AG08396 (cell line): Measurements from ENCODE around the gene NBEA.

Experiments used
- DNase-seq: peaks from one replicate; pipeline ENCODE4 v3.0.0; 2012; ENCODE audit warnings: low spot score, mixed read lengths

NBEA gene

DNA sequence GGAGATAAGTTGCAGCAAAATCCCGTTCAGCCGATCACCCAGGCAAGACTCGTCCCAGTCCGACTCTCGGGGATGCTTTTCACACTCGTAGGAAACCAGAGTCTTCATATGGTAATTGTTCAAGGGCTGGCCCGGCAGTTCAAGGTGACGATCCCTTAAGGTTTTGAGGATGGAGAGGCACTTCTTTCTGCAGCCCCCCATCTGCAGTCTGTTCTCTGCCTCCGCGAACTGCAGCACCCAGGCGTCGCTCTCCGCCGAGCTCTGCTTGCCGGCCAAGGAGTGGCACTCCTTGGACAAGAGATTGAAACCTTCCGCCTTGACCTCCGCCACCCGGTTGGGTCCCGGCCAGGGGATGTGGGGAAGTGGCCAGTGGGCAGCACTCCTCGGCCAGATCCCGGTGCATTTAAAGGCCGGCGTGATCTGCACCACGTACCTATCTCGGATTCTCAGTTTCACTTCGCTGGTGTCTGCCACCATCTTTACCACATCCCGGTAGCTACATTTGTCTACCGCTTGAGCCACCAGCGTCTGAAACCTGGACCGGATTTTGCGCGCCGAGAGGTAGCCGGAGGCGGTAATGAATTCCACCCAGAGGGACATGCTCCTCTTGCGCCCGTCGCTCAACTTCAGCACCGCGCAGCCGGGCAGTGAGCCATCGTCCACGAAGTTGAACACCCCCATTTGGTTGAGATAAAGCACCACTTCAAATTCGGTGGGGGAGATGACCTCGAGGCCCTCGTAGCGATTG lies 533.3 kb downstream of the NBEA start:
- peak; percentile 54 for DNase-seq

DNA sequence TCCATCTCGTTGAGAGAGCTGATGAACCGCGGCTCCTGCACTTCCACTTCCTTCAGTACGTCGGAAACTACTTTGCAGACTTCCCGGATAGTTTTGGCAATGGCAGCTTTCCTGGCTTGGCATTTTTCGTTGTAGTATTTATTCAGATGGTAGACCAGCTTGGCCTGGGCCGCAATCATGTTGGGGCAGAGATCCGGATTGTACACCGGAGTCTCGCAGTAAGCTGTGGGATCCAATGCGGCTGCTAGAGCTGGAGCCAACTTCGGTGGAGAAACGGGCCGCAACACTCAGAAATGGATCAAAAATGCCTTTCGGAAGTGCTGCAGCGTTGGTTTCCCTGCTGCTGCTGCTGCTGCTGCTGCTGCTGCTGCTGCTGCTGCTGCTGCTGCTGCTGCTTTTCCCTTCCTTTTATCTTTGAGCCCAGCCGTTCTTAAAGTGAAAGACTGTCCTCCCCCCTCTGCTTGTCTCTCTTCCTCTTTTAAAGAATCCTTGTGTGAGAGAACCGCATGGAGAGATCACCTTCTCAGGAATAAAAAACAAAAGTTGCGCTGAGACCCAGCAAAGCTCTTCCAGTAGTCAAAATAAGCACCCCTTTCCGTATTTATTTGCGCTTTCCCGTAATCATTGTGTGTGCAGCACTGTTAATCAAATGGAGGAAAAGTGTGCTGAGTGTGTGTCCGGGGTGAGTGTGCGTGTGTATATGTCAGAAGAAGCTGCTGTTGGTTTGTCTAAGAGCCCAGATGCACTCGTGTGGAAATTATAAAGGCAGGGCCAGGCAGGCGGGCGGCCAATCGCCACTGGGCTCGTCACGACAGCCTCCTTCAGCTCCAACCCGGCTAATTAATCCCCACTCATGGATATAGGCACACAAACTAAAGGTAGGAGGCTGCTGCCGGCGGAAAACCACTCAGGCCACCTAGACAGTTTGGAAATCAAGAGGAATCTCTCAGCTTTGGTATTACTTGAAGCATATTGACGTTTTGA lies 534.2 kb downstream of the NBEA start, which contains the start of gene MAB21L1:
MAB21L1 (minus strand) TSS at position 730 of the 984 bp plus-strand sequence; CDS start at position 179, 551 bp downstream.
- DNase-seq: peak; percentile 58

DNA sequence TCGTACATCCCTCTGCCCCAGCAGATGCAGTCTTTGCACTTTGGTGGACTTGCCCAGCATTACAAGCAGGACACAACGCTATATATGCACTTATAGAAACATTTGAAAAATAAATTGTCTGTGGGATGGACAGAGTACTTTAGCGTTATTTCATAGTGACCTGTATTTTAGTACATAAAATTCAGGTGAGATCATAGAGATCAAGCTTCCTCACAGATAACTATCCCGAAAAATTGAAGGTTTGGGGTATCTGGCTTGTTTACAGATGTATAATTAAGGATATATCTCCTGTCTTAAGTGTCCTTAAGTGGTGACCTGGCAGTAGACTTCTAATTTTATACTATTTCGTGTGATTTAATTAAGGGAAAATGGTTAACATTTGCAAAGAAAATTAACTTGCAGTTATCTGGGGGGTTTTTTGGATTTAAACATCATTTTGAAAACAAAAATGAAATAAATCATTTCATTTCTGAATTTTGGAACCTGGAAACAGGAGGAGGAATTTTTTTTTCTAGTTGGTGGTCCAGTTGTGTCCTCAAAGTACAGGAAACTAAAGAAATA lies 535.4 kb downstream of the NBEA start:
- DNase-seq: no peak

DNA sequence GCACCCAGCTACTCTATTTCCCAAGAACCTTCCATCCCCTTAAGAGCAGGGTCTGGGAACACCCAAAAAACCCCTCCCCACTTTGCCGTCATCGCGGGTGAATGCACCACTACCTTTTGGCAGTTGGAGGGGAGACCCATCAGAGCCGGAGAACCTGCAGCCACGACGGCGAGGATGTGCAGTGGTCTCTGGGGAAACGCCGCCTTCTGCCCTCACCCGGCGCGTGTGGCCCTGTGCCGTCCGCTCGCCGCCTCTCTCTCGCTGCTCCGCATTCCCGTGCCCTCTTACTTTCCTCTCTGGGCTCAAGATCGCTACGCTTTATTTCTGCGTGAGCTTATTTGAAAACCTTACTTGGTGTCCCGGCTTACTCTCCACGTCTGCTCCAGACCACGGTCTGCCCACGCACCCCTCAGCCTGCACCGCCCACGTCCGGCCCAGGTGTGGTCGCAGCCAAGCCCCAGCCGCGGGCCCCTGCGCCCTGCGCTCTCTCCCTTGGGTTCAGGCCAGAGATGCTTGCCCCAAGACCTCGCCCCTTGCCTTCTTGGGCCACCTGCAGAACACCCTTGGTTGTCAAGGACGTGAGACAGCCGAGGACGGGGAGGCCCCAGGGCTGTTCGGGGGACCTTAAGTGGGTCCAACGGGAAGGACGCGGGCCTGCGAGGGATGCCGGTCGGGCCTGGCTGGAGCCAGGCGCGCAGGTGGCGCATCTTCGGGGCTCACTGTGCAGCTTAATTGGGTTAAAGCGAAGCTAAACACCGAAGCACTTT lies 536.4 kb downstream of the NBEA start:
- no peak for DNase-seq

DNA sequence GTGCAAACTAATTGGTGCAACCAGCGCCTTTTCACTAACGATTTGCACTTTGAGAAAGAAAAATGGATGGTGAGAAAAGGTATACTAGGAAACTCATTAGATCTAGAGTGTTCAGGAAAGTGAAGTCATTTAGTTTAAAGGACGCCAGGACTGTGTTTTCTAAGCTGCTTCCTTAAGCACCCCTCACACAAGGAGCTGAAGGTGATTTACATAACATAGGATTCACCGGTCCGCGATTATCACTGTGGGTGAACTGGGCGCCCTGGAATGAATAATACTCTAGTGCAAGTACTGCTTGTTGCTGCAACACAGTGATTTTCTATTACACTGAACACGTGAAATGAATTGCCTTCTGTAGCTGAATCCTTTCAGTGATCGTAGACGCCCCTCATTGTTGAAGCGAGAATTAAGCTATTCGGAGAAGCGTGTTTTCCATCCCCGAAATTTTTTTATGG lies 537.0 kb downstream of the NBEA start:
- no peak for DNase-seq

DNA sequence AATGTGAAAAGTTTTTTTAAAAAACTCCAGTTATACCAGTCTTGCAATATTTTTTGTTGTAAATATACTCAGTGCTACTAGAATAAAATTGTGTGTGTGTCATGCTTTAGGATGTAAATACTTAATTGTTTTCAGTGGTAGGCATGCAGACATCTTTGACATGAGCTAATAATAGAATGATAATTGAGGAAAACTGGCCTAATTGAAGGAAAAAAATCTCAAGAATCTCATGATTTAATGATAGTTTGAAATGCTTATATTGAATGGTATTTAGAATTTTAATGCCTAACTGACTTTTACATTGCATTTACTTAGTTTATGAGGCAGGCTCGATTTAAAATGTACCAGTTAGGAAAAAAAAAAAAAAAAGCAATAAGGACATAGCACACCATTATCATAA lies 537.6 kb downstream of the NBEA start:
- DNase-seq: no peak

DNA sequence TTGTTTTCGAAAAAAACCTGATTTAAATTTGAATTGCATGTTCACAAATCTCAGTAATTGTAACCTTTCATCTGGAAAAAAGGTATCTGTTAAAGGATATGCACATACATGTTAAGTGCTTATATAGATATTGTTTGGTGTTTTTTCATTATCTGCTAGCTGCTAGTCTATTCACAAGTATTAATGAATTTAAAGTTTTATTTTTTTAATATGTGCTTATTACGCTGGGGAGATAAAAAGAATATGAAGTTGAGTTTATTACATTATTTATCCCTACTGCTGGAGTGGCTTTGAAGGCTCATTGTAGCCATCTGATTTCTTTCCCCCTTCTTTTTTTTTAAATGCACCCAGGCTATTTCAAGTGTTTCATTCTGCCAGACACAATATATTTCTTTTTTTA lies 538.3 kb downstream of the NBEA start:
- no peak for DNase-seq

DNA sequence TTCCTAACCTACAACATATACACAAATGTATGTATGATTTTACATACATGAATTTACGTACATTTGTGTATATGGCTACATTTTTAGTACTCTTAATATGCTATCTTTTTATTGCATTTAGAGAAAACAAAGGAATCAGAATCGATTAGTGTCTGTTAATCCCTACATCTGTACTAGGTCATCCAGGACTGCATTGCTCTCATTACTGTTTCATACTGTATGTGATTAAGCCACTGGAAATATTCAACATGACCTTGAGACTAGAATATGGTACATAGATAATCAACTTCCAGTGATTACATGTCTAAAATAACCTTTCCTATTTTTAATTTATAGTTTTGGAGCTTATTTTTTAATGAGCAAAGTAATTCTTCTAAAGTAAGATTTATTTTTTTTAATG lies 539.7 kb downstream of the NBEA start:
- DNase-seq: no peak

DNA sequence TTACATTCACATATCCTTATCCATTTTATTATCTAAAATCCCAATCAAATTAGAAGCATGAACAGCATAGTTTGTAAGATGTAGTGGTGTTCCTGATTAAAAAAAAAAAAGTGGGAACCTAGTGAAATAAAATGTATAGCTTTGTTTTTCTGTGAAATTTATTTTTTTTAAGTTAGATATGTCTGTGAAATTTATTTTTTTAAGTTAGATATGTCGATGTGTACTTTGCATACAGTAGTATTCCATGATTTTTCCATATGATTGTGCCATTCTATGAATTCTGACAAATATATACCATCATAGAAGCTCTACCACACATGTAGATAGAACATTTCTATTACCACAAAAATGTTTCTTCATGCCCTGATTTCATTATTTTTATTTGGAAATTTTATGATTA lies 540.5 kb downstream of the NBEA start:
- DNase-seq: no peak

DNA sequence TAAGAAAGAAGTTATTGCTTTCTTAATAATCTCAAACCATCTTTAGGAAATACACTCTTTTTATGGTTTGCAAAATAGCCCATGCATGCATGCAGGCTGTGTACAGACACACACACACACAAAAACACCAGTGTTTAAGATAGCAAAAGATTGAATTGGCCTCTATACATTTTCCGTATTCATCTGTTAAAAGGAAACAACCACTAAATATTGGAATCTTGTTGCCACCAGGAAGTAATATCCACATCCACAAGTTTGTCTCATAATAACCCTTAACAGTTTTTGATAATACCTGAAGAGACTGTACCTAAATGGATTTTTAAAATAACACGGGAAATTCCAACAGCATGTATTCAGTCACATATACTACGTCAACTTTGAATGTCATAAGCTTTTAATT lies 541.7 kb downstream of the NBEA start:
- no peak for DNase-seq

DNA sequence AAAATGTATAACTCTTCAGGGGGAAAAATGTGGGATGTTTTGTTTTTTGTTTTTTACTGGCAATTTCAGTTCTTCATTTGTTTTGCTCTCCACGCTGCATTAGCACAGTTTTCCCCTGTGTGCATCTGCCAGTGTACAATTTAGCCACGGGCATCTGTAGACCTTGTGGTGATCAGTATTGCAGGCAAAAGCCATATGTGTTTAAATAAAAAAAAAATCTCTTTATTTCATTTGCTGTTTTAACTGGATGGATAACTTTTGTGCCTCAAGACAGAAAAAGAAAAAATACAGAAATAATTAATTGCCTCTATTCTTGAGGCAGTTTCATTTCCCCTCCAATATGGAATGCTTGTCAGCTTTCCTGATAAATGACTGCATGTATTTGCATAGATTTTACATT lies 542.3 kb downstream of the NBEA start:
- DNase-seq: no peak

DNA sequence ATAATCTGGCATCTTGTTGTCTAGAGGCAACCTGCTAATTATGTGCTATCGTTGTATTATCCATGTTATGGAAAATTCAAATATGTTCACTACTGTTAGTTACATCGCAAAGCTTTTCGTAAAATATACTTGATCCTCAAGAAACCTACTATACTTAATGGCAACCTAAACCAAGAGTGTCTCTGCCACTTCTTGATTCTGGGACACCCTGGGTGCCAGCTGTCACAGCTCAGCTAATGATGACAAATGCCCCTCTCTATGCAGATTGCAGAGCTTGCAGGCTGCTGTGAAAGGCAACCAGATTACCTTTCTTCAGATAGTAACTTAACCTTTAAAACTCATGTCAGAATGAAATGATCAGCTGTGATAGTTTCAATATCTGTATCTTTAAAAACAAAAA lies 543.4 kb downstream of the NBEA start:
- no peak for DNase-seq

DNA sequence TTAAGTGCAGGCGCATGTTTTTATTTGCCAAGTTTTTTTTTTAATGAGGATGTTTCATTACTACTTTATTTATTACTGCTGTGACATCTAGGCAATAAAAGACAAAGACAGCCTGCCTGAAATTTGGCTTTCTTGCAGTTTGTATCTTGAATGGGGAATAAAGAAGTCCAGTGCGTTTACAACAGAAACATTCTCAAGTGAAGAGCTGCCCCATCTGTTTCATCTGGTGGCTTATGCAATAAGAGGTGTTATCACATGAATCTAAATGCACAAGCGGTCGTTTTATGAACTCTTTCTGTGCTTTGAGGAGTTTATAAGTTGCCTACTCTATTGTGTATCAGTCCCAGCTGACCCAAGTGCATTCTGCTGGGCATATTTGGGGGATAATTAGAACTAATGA lies 547.0 kb downstream of the NBEA start:
- no peak for DNase-seq

DNA sequence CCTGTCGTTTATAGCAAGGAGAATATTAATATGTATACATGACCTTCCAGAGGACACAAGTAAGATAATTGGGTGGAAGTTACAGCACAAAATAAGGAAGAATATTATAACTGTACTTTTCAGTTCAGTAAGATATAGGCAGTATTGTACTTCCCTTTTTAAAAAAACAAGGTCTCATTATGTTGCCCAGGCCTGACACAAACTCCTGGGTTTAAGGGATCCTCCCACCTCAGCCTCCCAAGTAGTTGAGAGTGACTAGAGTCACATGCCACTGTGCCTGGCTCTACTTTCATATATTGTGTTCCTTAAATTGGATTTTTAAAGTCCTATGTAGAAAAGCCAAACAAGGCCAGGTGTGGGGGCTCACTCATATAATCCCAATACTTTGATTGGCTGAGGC lies 553.9 kb downstream of the NBEA start:
- no peak for DNase-seq

DNA sequence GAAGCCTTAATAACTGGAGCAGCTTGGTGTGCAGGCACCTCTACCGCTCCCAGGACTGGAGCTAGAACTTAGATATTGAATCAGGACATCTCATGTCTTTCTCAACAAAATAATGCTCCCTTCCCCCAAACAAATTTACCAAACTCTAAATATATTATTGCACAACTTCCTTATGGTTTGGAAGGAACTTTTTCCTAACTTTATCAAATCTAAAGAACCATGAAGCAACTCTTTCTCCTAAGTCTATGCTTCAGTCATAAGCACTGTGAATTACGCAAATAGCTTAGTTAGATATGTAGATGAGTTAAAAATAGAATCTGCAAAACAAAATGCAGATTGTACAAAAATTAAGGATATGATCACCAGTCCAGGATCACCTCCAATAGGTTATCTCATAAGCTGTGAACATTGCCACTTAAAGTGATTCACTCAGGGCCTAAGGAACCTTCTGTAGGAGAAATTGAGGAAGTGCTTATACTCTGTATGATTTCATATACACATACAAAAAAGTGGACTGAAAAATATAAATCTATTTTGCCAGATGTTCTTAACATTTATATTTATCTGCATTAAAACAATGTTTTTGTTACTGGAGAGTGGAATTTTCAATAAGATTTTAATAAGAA lies 554.8 kb downstream of the NBEA start:
- DNase-seq: no peak

DNA sequence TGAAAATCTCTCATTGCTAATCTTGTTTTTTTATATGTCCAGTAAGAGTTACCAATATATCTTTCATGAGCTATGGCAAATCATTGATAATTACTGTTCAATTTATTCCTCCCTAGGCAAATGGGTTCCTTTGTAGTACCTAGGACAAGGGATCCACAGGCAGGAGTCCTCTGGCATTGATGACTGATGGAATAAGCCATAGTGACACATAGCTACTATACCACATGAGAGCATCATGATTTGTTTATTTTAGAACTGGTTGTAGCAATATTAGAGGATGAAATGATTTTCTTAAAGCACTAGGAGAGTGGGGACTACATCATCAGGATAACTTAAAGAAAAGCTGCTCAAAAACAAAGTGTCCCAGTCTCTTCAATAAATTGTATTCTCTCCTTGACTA lies 556.2 kb downstream of the NBEA start:
- no peak for DNase-seq

DNA sequence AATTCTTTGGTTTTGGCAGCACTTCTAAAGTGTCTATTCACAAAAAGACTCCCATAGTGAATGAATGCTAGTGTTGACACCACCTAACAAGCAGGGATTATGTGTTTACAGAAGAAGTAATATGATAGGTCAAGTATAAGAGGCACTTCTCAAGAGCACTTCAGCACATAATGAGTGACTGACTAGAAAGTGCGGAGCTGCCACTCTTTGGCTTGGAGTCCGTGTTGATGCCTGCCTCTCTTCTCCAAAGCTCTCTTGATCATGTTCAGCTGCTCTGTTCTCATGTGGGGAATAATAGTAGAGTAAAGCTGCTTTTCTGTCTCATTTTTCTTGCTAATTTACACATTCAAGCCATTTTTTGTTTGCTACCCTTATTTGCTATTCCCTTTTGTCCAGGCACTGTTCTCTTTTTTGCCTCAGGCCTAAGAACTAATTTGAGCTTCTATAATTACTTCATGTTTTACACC lies 557.2 kb downstream of the NBEA start:
- no peak for DNase-seq

DNA sequence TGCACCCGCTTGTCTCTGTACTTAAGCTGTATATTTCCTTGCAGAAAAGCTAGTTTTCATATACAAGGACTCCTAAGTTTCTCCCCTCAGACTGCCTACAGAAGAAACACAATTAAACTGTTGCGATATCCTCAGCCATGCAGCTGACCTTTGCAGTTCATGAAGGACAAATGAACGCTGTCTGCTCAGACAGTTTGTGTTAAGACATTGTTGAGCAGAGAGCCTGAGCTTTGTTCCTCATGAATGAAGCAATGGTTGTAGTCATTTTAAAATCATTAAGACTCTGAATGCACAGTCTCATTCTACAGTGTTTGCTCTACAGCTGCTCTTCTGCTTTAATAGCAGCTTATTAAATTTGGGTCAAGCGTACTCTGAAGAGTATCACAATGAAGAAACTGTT lies 557.6 kb downstream of the NBEA start:
- DNase-seq: no peak

DNA sequence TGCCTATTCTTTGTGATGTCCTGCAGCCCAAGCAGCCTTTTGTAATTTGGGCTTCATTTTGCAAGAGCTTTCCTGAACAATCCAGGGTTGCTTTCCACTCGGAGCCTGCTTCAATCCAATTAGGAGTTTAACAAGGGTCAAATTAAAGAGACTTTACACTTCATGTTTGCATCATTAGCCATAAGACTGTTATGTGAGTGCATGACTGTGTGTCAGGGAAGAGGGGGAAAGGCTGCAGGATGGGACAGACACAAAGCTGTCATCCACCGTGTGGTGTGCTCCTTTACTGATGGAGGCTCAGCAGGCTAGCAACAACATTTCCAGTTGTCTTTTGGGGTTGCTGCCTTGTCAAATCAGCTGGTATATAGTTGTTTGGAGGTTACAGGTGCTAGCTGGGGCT lies 558.1 kb downstream of the NBEA start:
- DNase-seq: no peak

DNA sequence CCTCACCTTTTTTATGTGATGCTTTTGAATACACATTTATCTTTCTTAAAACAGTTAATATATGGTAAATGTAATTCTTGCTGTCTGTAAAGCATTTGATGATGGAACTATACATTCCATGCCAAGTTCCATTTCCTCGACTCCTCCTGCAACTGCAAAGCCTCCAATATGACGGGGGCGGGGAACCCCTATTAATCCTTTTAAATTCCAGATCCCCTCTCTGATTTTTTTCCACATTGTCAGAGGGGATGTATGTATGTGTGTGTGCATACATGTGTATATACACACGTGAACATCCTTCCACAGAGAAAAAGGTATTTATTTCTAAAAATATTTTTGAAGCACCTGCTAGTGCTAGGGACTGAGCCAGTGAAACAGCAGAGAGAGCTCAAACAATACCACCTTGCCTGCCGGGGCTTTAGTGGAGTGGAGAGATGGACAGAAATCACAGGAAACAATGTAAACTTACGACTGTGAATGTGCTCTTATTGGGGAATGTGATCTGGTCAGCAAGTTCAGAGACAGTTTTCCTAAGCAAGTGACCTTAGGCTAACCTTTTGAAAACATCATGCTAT lies 559.7 kb downstream of the NBEA start:
- DNase-seq: no peak

DNA sequence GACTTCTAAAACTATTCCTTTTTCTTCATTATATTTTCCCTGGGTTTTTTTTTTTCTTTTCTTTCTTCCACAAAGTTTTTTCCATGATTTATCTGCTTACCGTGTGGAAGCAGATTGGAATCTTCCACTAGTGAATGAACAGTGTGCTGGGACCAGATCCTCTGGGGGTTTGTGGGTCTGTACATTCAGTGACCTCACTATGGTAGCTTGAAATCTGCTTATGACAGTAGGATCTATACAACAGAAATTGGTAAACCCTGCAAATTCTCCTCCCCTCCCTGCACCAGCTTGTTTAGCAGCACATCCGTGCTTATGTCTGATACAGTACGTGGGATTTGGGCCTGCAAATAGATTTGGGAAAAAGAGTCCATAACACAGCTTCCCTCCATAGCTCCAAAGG lies 560.4 kb downstream of the NBEA start:
- no peak for DNase-seq
